HEK293 (cell line): ENCODE data around the gene CHRNA9.
A peak's percentile ranks its signal among the peaks of the same experiment; 100 is the strongest.

ENCODE experiments used
- FEZF1 ChIP-seq: fragments of 450-650 bp; formaldehyde crosslinking; IDR thresholded peaks from 2 replicates; pipeline ENCODE4 v1.5.1; 2016; ENCODE audit warnings: missing biosample characterization, missing genetic modification characterization
- GLIS1 ChIP-seq: fragments of 450-650 bp; formaldehyde crosslinking; IDR thresholded peaks from 2 replicates; pipeline ENCODE4 v1.5.1; 2016; ENCODE audit warnings: missing biosample characterization, missing genetic modification characterization
- KLF1 ChIP-seq: fragments of 450-650 bp; formaldehyde crosslinking; IDR thresholded peaks from 2 replicates; pipeline ENCODE4 v1.5.1; 2016; ENCODE audit warnings: missing biosample characterization, missing genetic modification characterization
- MYNN ChIP-seq: fragments of 450-650 bp; formaldehyde crosslinking; IDR thresholded peaks from 2 replicates; pipeline ENCODE4 v1.5.1; 2016; ENCODE audit warnings: missing biosample characterization, missing genetic modification characterization, borderline replicate concordance
- MZF1 ChIP-seq: fragments of 450-650 bp; formaldehyde crosslinking; IDR thresholded peaks from 2 replicates; pipeline ENCODE4 v1.5.1; 2017; ENCODE audit warnings: missing biosample characterization, missing genetic modification characterization, borderline replicate concordance
- PRDM6 ChIP-seq: fragments of 450-650 bp; formaldehyde crosslinking; IDR thresholded peaks from 2 replicates; pipeline ENCODE4 v1.5.1; 2017; ENCODE audit warnings: missing biosample characterization, missing genetic modification characterization
- RBAK ChIP-seq: fragments of 450-650 bp; formaldehyde crosslinking; IDR thresholded peaks from 2 replicates; pipeline ENCODE4 v1.5.1; 2016; ENCODE audit warnings: missing biosample characterization, missing genetic modification characterization
- SETDB1 ChIP-seq: IDR thresholded peaks from one replicate; pipeline ENCODE4 v1.6.1; 2017; ENCODE audit warnings: mild to moderate bottlenecking, low read length, moderate library complexity, mixed read lengths; ENCODE audit not compliant: insufficient read length
- TCF7L2 ChIP-seq: IDR thresholded peaks from 2 replicates; pipeline ENCODE4 v1.6.1; 2011; ENCODE audit warnings: low read depth, mild to moderate bottlenecking, inconsistent platforms, low read length, moderate library complexity, borderline replicate concordance
- WT1 ChIP-seq: fragments of 450-650 bp; formaldehyde crosslinking; IDR thresholded peaks from 2 replicates; pipeline ENCODE4 v1.5.1; 2016; ENCODE audit warnings: missing biosample characterization, missing genetic modification characterization
- ZBTB1 ChIP-seq: fragments of 450-650 bp; formaldehyde crosslinking; IDR thresholded peaks from 2 replicates; pipeline ENCODE4 v1.5.1; 2016; ENCODE audit warnings: missing biosample characterization, missing genetic modification characterization
- ZBTB17 ChIP-seq: fragments of 450-650 bp; formaldehyde crosslinking; IDR thresholded peaks from 2 replicates; pipeline ENCODE4 v1.5.1; 2016; ENCODE audit warnings: missing biosample characterization, missing genetic modification characterization
- ZEB2 ChIP-seq: fragments of 450-650 bp; formaldehyde crosslinking; IDR thresholded peaks from 2 replicates; pipeline ENCODE4 v1.5.1; 2016; ENCODE audit warnings: missing biosample characterization, missing genetic modification characterization
- ZFP69B ChIP-seq: fragments of 450-650 bp; formaldehyde crosslinking; IDR thresholded peaks from 2 replicates; pipeline ENCODE4 v1.5.1; 2016; ENCODE audit warnings: missing biosample characterization, missing genetic modification characterization
- ZNF140 ChIP-seq: fragments of 450-650 bp; formaldehyde crosslinking; IDR thresholded peaks from 2 replicates; pipeline ENCODE4 v1.5.1; 2016; ENCODE audit warnings: missing biosample characterization, missing genetic modification characterization
- ZNF157 ChIP-seq: fragments of 450-650 bp; formaldehyde crosslinking; IDR thresholded peaks from 2 replicates; pipeline ENCODE4 v1.5.1; 2016; ENCODE audit warnings: missing biosample characterization, missing genetic modification characterization
- ZNF19 ChIP-seq: fragments of 450-650 bp; formaldehyde crosslinking; IDR thresholded peaks from 2 replicates; pipeline ENCODE4; 2016; ENCODE audit warnings: missing biosample characterization, missing genetic modification characterization, low read depth
- ZNF2 ChIP-seq: fragments of 450-650 bp; formaldehyde crosslinking; IDR thresholded peaks from 2 replicates; pipeline ENCODE4 v1.5.1; 2016; ENCODE audit warnings: missing biosample characterization, missing genetic modification characterization
- ZNF221 ChIP-seq: fragments of 450-650 bp; formaldehyde crosslinking; IDR thresholded peaks from 2 replicates; pipeline ENCODE4 v1.5.1; 2017; ENCODE audit warnings: missing biosample characterization, missing genetic modification characterization, borderline replicate concordance
- ZNF24 ChIP-seq: fragments of 450-650 bp; formaldehyde crosslinking; IDR thresholded peaks from 2 replicates; pipeline ENCODE4 v1.5.1; 2016; ENCODE audit warnings: missing biosample characterization, missing genetic modification characterization
- ZNF280D ChIP-seq: fragments of 450-650 bp; formaldehyde crosslinking; IDR thresholded peaks from 2 replicates; pipeline ENCODE4 v1.5.1; 2016; ENCODE audit warnings: missing biosample characterization, missing genetic modification characterization
- ZNF311 ChIP-seq: fragments of 450-650 bp; formaldehyde crosslinking; IDR thresholded peaks from 2 replicates; pipeline ENCODE4 v1.5.1; 2017; ENCODE audit warnings: missing biosample characterization, missing genetic modification characterization, borderline replicate concordance
- ZNF354C ChIP-seq: fragments of 450-650 bp; formaldehyde crosslinking; IDR thresholded peaks from 2 replicates; pipeline ENCODE4 v1.5.1; 2016; ENCODE audit warnings: missing biosample characterization, missing genetic modification characterization, low read depth, borderline replicate concordance
- ZNF366 ChIP-seq: fragments of 450-650 bp; formaldehyde crosslinking; conservative IDR thresholded peaks from 2 replicates; pipeline ENCODE4 v1.5.1; 2016; ENCODE audit warnings: missing biosample characterization, missing genetic modification characterization
- ZNF394 ChIP-seq: fragments of 450-650 bp; formaldehyde crosslinking; IDR thresholded peaks from 2 replicates; pipeline ENCODE4 v1.5.1; 2016; ENCODE audit warnings: missing biosample characterization, missing genetic modification characterization, mild to moderate bottlenecking, moderate library complexity, borderline replicate concordance
- ZNF521 ChIP-seq: fragments of 450-650 bp; formaldehyde crosslinking; IDR thresholded peaks from 2 replicates; pipeline ENCODE4 v1.5.1; 2017; ENCODE audit warnings: missing biosample characterization, mild to moderate bottlenecking, missing genetic modification characterization
- ZNF561 ChIP-seq: fragments of 450-650 bp; IDR thresholded peaks from 2 replicates; pipeline ENCODE4 v1.5.1; 2018; ENCODE audit warnings: missing biosample characterization, missing genetic modification characterization, borderline replicate concordance
- ZNF580 ChIP-seq: fragments of 450-650 bp; formaldehyde crosslinking; IDR thresholded peaks from 2 replicates; pipeline ENCODE4 v1.5.1; 2016; ENCODE audit warnings: missing biosample characterization, missing genetic modification characterization
- ZNF585B ChIP-seq: fragments of 450-650 bp; formaldehyde crosslinking; IDR thresholded peaks from 2 replicates; pipeline ENCODE4 v1.5.1; 2016; ENCODE audit warnings: missing biosample characterization, missing genetic modification characterization
- ZNF660 ChIP-seq: fragments of 450-650 bp; IDR thresholded peaks from 2 replicates; pipeline ENCODE4 v1.5.1; 2018; ENCODE audit warnings: missing biosample characterization, mild to moderate bottlenecking, missing genetic modification characterization
- ZNF843 ChIP-seq: fragments of 450-650 bp; formaldehyde crosslinking; IDR thresholded peaks from 2 replicates; pipeline ENCODE4 v1.5.1; 2016; ENCODE audit warnings: missing biosample characterization, missing genetic modification characterization
- ZXDB ChIP-seq: fragments of 450-650 bp; formaldehyde crosslinking; IDR thresholded peaks from 2 replicates; pipeline ENCODE4 v1.5.1; 2016; ENCODE audit warnings: missing biosample characterization, missing genetic modification characterization
- TF ChIP-seq, protein P1 (sequence below): fragments of 450-650 bp; formaldehyde crosslinking; IDR thresholded peaks from 2 replicates; pipeline ENCODE4 v1.5.1; 2017; ENCODE audit warnings: missing biosample characterization, mild to moderate bottlenecking, missing genetic modification characterization, moderate library complexity
- TF ChIP-seq, protein P2 (sequence below): fragments of 450-650 bp; formaldehyde crosslinking; IDR thresholded peaks from 2 replicates; pipeline ENCODE4 v1.5.1; 2016; ENCODE audit warnings: missing biosample characterization, missing genetic modification characterization, low read depth

CHRNA9 gene

DNA sequence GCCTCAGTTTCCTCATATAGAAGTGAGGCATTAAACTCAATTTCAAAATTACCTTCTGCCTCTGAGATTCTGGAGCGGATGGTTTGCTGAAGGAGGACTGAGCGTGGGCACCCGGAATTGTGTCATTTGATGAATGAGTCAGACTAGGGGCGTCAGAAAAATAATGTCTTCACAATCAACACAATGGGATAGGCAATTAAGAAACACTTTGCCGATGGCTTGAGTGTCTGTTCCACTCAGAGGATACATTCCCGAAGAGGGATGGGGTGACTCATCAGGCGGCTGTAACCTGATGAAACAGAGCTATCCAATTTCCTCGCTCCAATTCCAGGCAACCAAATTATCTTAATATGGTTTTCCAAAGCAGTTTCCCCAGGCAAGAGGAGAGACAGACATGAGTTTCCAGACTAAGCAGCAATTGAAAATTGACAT is 1.2 kb upstream of the CHRNA9 start (continued):
- TF ChIP-seq ZBTB17 (tag by site-specific recombination) (peak; percentile 83), ZNF366 (tag by site-specific recombination) (peak; percentile 98), ZNF24 (tag by site-specific recombination) (peak; percentile 97), ZNF280D (no peak), SETDB1 (no peak), RBAK (tag by site-specific recombination) (no peak), WT1 (tag by site-specific recombination) (peak; percentile 85), ZNF585B (tag by site-specific recombination) (no peak), TCF7L2 (0 out of 2 replicates have a peak, but pooled peaks have one; percentile 28), ZNF311 (tag by site-specific recombination) (no peak), ZNF157 (tag by site-specific recombination) (no peak), MYNN (tag by site-specific recombination) (0 out of 2 replicates have a peak, but pooled peaks have one; percentile 19), ZNF580 (tag by site-specific recombination) (0 out of 2 replicates have a peak, but pooled peaks have one; percentile 13), ZXDB (peak; percentile 80), KLF1 (tag by site-specific recombination) (peak; percentile 78), PRDM6 (peak; percentile 93), ZNF19 (tag by site-specific recombination) (no peak), MZF1 (peak; percentile 74; the same call in 1 of the 2 replicates), ZNF521 (tag by site-specific recombination) (no peak), ZNF660 (tag by site-specific recombination) (peak; percentile 97), ZBTB1 (tag by site-specific recombination) (peak; percentile 76; the same call in 1 of the 2 replicates), ZNF221 (tag by site-specific recombination) (no peak), FEZF1 (tag by site-specific recombination) (peak; percentile 61), ZNF843 (tag by site-specific recombination) (peak; percentile 92), ZNF394 (peak; percentile 66), ZNF140 (tag by site-specific recombination) (no peak), ZNF561 (tag by site-specific recombination) (peak; percentile 41; the same call in 1 of the 2 replicates), ZNF2 (tag by site-specific recombination) (peak; percentile 48; the same call in 1 of the 2 replicates), GLIS1 (tag by site-specific recombination) (peak; percentile 40), ZNF354C (no peak), ZEB2 (peak; percentile 98), ZFP69B (tag by site-specific recombination) (peak; percentile 71; the same call in 1 of the 2 replicates)
- TF ChIP-seq, protein P1, sequence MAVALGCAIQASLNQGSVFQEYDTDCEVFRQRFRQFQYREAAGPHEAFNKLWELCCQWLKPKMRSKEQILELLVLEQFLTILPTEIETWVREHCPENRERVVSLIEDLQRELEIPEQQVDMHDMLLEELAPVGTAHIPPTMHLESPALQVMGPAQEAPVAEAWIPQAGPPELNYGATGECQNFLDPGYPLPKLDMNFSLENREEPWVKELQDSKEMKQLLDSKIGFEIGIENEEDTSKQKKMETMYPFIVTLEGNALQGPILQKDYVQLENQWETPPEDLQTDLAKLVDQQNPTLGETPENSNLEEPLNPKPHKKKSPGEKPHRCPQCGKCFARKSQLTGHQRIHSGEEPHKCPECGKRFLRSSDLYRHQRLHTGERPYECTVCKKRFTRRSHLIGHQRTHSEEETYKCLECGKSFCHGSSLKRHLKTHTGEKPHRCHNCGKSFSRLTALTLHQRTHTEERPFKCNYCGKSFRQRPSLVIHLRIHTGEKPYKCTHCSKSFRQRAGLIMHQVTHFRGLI (tag by site-specific recombination) = peak; percentile 45; the same call in 1 of the 2 replicates
- TF ChIP-seq, protein P2, sequence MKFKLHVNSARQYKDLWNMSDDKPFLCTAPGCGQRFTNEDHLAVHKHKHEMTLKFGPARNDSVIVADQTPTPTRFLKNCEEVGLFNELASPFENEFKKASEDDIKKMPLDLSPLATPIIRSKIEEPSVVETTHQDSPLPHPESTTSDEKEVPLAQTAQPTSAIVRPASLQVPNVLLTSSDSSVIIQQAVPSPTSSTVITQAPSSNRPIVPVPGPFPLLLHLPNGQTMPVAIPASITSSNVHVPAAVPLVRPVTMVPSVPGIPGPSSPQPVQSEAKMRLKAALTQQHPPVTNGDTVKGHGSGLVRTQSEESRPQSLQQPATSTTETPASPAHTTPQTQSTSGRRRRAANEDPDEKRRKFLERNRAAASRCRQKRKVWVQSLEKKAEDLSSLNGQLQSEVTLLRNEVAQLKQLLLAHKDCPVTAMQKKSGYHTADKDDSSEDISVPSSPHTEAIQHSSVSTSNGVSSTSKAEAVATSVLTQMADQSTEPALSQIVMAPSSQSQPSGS = peak; percentile 62; the same call in 1 of the 2 replicates
